Liver (tissue), 3 donors: ENCODE measurements around the gene ADAMTS2.

Experiments used
- CTCF ChIP-seq: fragments of 150-350 bp; IDR thresholded peaks from 2 replicates; pipeline ENCODE4 v1.5.1; 2017; ENCODE audit warnings: improper control_type of control experiment, low read depth, low read length; ENCODE audit not compliant: missing input control
- RAD21 ChIP-seq, 2 donors: IDR thresholded peaks; 2 replicates each; pipeline ENCODE4 v1.6.1; 2016; ENCODE audit warnings: antibody characterized with exemption in 2 of 2, mild to moderate bottlenecking in 2 of 2
- donor health status: healthy.
- donor health status: healthy.

GRCh38 chr5:179194201-179194910 is 150.9 kb downstream of the ADAMTS2 start:
- TF ChIP-seq CTCF = no peak
- TF ChIP-seq RAD21 (IDR thresholded peaks at IDR 0.05) = no peak
